GM18526 (cell line): Measurements from ENCODE around the gene CCDC178.

ENCODE experiments used
- POLR2A ChIP-seq: IDR thresholded peaks from 3 replicates; pipeline ENCODE4 v1.6.1; 2011; ENCODE audit not compliant: insufficient read length; ENCODE audit errors: extremely low read depth

CCDC178 gene

DNA sequence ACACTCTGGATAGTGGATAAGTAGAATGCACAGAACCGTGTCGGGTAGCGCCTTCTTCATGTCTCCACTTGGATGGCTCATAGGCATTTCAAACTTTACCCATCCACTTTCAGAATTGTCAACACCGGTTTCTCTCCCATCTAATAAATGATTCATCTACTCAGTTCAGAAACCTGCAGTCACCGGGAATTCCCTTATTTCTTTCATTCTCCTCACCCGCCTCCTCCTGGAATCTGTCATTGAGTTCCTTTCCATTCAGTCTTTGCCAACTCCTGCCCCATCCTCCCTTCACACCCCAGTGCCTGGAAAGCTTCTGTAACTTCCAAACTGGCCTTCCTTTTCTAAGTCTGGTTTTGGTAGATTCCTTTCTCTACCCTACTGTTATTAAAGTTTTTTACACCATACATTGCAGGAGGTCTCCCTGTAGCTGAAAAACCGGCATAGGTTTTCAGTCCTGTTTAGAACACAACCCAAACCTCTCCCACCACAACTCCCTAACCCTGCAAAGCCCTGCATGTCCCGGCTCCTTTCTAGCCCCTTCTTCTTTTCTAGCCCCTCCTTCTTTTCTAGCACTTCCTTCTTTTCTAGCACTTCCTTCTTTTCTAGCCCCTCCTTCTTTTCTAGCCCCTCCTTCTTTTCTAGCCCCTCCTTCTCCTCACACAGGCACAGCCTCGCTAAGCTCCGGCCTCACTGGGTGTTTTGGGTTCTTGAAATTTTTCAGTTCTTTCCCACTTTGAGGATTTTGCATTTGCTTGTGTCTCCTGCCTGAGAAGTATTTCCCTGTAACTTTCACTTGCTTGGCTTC is 533.8 kb downstream of the CCDC178 start:
- no peak for TF ChIP-seq POLR2A

DNA sequence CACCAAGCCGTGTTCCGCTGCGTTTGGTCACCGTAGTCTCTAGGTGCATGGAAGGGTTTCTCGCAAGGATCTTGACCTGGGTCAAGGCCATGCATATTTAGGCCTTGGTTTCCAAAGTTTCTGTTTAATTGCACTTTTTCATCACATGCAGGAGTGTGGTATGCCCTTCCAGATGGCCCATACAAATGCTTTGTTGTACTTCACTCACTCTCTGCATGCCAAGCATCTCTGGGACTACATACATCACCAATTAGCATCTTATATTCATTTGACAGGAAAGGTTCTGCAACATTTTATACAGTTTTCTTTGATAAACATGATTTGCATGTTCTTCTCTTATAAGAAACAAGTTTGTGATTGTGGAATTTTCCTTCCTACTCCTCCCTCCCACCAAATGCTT is 534.9 kb downstream of the CCDC178 start:
- TF ChIP-seq POLR2A = no peak

DNA sequence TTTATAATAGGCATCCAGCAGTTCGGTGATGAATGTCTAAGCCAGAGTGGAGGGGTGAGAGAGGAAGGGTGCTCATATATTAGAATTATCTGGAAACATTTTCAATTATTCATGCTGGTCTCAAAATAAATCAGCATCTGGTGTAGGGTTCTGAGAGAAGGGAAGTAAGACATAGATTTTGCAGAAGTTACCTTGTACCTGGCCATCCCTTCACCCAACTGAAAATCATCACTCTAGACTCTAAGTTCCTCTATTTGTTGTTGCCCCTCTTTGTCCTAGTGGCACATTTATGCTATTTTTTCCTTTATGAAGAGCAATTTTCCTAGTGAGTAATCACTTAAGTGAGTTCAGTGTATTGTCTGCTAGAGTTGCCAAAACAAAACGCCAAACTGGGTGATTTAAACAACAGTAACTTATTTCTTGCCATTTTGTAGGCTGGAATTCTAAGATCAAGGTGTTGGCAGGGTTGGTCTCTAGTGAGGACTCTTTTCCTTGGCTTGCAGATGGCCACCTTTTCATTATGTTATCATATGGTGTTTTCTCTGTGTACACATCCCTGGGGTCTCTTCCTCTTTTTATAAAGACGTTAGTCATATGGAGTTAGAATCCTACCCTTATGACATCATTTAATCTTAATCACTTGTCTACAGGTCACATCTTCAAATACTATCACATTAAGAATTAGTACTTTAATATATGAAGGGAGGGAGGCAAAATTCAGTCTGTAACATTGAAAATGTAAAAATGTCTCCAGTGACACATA is 537.8 kb downstream of the CCDC178 start:
- no peak for TF ChIP-seq POLR2A

DNA sequence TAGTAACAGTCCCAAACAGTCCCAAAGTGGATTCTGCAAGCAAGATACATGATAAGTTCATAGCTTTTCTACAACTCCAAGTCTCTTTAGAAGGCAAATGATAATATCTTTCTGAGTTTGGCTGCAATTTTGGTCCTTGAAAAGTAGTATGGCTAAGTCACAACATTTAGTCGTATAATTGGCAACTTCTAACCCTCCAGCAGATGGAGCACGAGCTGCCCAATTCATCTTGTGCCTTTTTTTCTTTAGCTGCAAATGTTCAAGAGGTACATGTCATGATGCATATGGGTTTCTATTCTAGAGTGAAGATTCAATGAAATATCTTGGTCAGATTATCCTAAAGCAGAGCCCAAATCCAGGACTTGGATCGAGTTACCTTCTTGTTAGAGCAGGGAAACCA is 540.7 kb downstream of the CCDC178 start:
- TF ChIP-seq POLR2A = no peak

DNA sequence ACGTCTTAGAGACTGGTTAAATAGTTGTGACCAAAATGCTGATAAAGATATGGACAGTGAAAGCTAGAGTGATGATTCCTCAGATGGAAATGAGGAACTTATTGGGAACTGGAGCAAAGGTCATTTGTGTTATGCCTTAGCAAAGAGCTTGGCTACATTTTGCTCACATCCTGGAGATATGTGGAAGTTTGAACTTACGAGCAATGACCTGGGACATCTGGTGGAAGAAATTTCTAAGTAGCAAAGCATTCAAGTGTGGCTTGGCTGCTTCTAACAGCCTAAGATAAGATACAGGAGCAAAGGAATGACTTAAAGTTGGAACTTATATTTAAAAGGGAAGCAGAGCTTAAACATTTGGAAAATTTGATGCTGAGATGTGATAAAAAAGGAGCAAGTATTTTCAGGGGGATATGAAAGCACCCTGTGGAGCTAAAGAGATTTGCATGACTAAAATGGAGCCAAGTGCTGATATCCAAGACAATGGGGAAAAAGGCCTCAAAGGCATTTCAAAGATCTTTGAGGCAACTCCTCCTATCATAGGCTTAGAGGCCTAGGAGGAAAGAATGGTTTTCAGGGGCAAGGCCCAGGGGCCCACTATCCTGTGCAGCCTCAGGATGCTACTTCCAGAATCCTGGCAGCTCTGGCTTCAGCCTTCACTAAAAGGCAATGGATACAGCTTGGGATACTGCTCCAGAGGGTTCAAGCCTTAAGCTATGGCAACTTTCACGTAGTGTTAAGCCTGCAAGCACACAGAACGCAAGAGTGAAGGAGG is 543.6 kb downstream of the CCDC178 start:
- TF ChIP-seq POLR2A = no peak

DNA sequence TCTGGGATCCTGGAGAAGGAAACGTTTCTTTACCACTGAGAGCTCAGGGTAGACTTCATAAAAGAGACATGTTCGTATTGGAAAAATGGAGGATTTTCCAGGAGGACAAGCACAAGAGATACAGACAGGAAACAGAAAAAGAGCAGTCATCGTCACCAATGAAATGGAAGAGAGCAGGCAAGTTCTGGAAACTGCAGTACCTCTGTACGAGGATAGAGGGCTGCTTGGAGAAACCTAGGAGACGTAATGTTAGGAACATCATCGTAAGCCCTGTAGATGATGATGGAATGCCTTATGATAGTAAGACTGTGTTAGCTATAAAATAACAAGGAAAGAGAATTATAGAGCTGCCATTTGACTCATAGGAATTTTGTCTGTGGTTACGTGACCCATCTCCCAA is 546.6 kb downstream of the CCDC178 start:
- no peak for TF ChIP-seq POLR2A

DNA sequence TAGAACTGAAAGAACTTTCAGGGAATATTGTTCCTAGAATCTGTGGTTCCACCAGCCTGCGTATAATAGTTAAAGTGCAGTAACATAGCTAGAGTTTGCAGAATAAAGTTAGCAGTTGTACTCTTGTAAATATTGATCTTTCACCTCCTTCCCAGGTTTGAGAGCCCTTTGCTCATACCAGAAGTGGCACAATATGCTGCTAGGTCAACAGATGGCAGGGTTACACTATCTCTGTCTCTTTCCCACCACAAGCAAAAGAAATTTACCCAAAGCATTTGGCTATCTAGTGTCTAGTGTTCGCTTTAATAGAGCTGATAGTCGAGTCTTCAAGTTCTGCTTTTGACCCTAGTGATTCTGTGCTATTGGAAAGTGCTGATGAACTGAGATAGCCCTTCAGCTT is 548.7 kb downstream of the CCDC178 start:
- no peak for TF ChIP-seq POLR2A

DNA sequence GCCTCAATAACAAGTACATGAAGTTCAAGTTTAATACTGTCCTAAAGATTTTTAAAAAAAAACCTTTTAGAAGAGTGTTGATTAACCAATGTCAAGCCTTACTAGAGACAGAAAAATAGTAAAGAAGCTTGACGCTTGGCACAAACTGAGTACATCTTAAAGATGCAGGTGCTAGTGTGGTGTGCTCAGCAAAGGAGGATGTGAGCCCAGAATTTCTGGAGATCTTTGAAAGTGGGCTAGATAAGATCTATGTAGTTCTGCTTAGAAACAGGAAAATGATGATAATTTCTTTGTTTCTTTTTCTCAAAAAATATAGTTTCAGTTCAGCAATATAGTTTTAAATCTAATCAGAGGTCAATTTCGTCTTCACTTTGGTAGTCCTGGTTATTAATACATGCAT is 549.4 kb downstream of the CCDC178 start:
- no peak for TF ChIP-seq POLR2A

DNA sequence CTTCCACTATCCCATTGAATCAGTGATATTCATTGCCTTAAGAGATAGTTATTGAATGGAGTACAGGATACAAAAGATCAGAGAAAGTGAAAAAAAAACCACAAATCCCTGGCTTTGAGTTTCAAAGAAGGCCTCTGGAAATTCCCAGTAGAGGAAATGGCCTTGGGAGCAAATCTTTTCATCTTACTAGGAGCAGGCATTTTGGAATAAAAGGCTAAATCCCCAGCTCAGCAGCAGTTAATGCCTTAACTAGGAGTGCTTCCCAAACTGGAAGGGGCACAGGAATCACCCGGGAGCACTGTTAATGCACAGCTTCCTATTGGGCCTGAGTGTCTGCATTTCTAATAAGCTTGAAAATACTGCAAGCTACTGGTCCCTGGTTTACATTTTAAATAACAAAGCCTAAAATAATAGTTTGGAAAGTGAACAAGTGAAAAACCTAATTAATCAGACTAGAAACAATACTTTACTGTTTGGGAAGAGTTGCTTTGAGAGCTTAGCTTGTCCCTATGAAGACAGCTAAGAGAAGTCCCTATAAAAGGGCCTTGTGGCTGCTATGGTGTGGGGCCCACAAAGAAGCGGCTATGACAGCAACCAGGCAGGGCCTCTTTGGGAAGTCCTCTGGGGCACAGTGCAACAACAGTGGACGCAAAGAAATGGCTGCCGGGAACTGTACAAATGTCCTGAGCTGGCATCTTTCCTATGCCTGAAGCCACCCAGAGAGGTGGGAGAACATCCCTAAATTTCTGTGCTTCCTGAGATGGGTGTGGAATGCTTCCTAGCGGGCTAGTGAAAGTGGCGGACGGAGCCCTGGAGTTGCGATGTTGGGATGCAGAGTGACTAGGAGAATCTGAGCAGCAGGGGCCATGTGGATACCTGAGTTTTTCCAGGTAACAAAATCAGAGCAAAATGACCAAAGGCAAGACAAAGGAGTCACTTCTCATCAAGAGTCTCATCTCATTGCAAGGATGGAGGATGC is 550.6 kb downstream of the CCDC178 start:
- TF ChIP-seq POLR2A = no peak

DNA sequence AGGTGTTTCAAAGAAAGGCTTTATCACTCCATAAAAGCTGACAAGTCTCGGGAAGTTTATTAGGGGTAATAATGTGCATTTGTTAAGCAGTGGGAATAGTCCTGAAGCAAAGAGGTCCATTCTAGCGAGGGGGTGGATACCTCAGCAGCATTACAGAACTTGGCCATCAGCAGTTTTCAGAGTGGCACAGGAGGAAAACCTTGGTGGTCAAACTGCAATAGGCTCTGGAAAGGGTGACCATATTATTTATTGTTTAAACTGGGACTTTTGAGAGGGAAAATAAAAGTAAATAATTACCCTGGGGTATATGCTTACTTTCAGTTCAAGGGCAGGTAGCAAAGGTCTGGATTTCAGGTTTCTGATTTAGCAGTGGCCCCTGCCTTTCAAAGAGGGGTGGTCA is 552.2 kb downstream of the CCDC178 start:
- no peak for TF ChIP-seq POLR2A
